NOMO-1 (cell line): ENCODE data around the gene TRMT10B.
"Not testable (repeated sequence)": the region's sequence is repeated elsewhere in the genome, so short reads cannot be mapped to it uniquely, and the experiment has no call there.

Experiments used
- DNase-seq, 2 experiments: peaks; one replicate each; lab custom pipeline; 2025; ENCODE audit not compliant: unreplicated experiment in 2 of 2; lab: John Stamatoyannopoulos, UW

Gene TRMT10B

DNA sequence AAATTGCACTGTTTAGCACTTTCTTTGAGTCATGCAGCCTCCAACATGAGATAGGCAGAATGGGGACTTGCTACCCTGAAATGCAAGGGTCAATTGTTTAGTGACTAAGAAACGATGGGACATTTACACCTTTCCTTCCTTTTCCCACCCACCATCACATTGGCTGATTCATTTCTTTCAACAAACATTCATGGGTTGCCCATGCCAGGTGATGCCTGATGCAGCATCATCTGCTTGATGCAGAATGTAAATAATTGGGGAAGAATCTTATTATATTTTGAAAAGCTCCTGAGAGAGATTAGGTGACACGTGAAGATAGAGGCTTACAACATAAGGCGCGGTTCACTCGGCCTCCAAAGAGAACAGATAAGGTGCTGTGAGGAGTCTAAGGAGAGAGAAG is 4.5 kb upstream of the TRMT10B start:
- DNase-seq: no peak

DNA sequence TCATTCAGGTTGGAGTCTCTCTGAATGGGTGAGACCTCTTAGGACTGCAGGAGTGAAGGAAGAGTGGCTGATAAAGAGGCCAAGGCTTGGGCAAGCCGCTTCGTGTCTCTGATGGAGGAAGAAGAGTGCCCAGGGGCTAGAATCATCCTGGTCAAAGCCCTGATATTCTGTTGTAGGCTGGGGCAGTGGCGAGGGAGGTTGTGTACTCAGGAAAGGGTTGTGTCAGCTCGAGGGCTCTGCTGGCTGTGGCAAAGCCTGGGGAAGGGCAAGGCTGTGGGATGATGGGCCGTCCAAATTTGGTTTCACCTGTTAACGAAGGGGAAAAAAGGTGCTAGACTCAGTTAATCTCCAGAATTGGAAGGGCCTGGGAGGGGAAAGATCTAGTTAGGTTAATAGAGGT is 2.4 kb upstream of the TRMT10B start:
- DNase-seq: no peak

DNA sequence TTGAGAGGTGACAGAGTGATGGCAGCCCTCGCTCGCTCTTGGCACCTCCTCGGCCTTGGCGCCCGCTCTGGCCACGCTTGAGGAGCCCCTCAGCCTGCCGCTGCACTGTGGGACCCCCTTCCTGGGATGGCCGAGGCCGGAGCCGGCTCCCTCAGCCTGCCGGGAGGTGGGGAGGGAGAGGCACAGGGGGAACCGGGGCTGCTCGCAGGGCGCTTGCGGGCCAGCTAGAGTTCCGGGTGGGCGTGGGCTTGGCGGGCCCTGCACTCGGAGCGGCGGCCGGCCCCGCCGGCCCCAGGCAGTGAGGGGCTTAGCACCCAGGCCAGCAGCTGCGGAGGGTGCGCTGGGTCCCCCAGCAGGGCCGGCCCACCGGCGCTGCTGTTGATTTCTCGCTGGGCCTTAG is 1.9 kb upstream of the TRMT10B start:
- not testable (repeated sequence) for DNase-seq

DNA sequence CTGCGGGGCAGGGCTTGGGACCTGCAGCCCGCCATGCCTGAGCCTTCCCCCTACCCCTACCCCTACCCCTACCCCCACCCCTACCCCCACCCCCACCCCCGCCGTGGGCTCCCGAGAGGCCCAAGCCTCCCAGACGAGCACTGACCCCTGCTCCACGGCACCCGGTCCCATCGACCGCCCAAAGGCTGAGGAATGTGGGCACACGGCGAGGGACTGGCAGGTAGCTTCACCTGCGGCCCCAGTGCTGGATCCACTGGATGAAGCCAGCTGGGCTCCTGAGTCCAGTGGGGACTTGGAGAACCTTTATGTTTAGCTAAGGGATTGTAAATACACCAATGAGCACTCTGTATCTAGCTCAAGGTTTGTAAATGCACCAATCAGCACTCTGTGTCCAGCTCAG is 1.5 kb upstream of the TRMT10B start:
- DNase-seq: not testable (repeated sequence)

GRCh38 chr9:37752642-37753488 is 740 bp upstream of the TRMT10B start:
- no peak for DNase-seq

GRCh38 chr9:37758747-37759146 is 5.1 kb downstream of the TRMT10B start:
- DNase-seq: no peak

DNA sequence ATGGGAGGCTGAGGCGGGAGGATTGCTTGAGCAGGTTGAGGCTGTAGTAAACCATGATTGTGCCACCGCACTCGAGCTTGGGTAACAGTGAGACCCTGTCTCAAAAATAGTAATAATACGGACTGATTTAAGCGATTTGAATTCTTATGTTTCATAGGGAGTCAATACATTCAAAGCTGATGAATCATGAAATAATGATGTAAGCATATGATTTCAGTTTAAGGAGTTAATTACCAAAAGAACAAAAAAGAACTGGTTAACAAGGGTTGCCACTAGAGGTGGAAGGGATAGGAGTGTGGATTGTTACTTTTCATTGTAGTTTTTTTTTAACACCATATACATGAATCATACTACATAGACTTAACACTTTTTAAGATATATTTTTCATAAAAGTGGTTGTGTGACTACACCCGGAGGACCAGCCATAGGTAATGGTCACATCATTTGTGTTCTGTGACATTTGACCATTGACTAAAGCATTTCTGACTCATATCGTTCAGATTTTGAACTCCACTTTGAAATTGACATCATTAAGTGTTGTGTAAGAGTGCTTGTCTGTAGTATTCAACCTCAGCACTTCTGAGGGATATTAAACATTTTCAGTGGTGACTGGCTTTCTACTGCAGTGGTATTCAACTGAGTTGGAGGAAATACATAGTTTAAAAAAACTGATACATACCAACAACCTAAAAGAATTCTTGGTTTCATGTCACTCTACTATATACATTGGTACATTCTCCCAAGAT is 7.0 kb downstream of the TRMT10B start:
- DNase-seq: no peak

DNA sequence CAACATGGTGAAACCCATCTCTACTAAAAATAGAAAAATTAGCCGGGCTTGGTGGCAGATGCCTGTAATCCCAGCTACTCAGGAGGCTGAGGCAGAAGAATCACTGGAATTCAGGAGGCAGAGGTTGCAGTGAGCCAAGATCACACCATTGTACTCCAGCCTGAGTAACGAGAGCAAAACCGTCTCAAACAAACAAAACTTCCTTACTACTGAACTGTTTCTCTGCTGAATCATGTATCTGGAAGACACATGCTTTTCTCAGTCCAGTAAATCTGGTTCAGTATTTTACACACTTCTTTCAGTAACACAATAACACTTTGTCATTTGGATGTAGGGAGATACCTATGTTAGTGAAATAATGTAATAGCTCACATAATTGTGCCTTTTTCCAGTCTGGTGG is 7.9 kb downstream of the TRMT10B start:
- no peak for DNase-seq

- not testable (repeated sequence) for DNase-seq
Observed at GRCh38 chr9:37765263-37765662, 11.7 kb downstream of the TRMT10B start.

GRCh38 chr9:37769306-37769705 is 15.7 kb downstream of the TRMT10B start:
- no peak for DNase-seq

DNA sequence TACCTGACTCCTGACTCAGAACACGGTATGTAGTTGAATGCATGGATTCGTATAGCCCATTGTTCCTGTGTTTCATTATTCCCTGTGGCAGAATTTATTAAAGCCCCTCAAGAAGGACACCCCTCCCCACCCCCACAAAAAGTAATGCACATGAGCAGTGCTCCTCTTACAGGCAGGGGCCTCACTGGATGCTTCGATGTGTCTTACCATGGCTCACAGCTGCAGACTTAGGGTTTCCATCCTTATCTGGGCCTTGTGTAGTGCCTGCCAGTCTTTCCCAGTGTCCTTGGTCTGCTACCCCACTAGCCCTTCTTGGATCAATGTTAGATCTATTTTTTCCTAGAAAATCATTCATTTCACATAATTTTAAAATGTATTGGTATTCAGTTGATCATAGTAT is 16.4 kb downstream of the TRMT10B start:
- no peak for DNase-seq

DNA sequence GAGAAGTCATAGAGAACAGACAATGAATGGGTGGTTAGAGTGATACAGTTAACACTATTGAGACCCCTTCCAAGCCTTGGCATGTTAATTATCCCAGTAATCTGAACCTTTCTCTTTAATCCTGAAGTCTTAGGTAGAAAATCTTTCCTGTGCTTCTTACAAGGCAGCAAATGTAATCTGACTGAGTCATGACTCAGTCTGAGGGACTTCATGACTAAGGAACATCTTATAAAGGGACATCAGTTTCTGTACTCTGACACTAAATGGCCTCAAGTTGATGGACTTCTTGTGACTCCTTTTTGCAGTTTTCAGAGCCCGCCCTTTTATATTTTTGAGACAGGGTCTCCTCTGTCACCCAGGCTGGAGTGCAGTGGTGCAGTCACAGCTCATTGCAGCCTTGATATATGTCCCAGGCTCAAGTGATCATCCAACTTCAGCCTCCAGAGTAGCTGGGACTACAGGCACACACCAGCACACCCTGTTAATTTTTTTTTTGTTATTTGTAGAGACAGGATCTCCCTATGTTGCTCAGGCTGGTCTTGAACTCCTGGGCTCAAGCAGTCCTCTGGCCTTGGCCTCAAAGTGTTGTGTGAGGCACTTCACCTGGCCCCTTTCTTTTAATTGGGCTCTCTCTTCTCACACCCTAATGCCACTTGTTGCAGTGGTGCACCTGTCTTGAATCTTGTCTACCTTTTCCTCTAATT is 21.8 kb downstream of the TRMT10B start:
- no peak for DNase-seq

DNA sequence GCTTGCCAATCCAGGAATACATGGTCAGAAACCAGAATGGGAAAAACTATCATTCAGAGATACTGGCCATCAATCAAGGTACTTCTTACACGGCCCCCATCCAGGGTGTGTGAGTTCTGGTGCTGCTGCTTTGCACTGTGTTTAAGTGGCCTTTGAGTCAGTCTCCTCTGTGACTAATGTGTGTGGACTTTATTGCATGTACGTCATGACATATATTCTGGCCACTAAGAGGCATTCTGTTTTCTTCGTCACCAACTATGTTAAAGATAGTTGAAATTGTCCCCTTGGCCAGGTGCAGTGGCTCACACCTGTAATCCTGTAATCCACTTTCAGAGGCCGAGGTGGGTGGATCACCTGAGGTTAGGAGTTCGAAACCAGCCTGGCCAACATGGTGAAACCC is 22.7 kb downstream of the TRMT10B start:
- DNase-seq: no peak

- no peak for DNase-seq
Observed at GRCh38 chr9:37778534-37778933, 24.9 kb downstream of the TRMT10B start.

- DNase-seq: no peak
Observed at GRCh38 chr9:37784291-37784615, 30.6 kb downstream of the TRMT10B start.

- DNase-seq: peak; percentile 62 to 74
Observed at GRCh38 chr9:37784616-37785483, 31.2 kb downstream of the TRMT10B start, which contains the start of gene EXOSC3. TSS of gene EXOSC3 (minus strand) at chr9:37785064. CDS start at chr9:37785044, 20 bp downstream.

GRCh38 chr9:37787059-37787458 is 33.5 kb downstream of the TRMT10B start:
- DNase-seq: no peak

GRCh38 chr9:37788332-37788731 is 34.7 kb downstream of the TRMT10B start:
- peak in 1 of 2 experiments; percentile 40 for DNase-seq

DNA sequence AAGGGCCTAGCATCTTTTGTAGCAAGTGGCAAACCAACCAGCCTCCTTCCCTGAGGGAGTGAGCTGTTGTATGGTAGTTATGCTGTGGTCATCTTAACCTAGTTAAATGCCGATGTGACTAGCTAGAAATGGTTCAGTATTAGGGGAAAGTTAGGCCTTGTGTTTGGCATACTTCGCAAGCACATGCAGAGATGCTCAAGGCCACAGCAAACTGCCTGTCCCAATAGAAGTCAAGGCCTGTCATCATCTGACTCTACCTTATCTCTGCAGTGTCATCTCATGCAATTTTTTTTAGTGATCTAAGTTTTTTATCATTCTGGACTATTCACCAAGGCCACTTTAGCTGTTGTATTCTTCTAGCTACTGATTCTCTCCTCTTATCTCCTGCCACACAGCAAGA is 36.5 kb downstream of the TRMT10B start:
- DNase-seq: no peak

DNA sequence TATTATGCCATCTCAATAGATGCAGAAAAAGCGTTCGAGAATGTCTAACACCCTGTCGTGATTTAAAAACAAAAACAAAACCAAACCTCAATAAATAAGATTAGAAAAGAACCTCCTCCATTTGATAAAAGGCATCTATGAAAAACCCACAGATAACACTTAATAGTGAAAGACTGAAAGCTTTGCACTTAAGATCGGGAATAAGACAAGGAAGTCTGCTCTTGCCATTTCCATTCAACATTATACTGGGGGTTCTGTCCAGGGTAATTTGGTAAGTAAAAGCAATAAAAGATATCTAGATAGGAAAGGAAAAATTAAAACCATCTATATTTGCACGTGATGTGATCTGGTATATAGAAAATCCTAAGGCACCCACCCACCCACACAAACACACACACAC is 38.5 kb downstream of the TRMT10B start:
- DNase-seq: no peak

GRCh38 chr9:37796232-37796631 is 42.6 kb downstream of the TRMT10B start:
- DNase-seq: no peak
